HG03354 (cell line): ENCODE results near the gene BABAM2.
A peak's percentile ranks its signal among the peaks of the same experiment; 100 is the strongest.
"Not testable (repeated sequence)": the region's sequence is repeated elsewhere in the genome, so short reads cannot be mapped to it uniquely, and the experiment has no call there.

Source experiments
- ATAC-seq: cut with Tn5 transposase; IDR thresholded peaks from one replicate; pipeline ENCODE4 v1.9.1; 2021; ENCODE audit warnings: mild to moderate bottlenecking; ENCODE audit not compliant: unreplicated experiment, poor library complexity, severe bottlenecking

BABAM2 gene

GRCh38 chr2:28253543-28253942 is 363.0 kb downstream of the BABAM2 start:
- ATAC-seq: no peak

DNA sequence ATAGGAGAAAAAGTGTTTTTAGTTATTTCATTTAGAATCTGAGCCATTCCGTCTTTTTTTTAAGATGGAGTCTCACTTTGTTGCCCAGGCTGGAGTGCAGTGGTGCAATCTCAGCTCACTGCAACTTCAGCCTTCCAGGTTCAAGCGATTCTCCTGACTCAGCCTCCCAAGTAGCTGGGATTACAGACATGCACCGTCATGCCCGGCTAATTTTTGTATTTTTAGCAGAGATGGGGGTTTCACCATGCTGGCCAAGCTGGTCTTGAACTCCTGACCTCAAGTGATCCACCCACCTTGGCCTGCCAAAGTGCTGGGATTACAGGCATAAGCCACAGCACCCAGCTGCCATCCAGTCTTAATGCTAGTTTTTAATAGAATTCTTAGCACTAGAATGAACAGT is 364.7 kb downstream of the BABAM2 start:
- ATAC-seq: not testable (repeated sequence)

DNA sequence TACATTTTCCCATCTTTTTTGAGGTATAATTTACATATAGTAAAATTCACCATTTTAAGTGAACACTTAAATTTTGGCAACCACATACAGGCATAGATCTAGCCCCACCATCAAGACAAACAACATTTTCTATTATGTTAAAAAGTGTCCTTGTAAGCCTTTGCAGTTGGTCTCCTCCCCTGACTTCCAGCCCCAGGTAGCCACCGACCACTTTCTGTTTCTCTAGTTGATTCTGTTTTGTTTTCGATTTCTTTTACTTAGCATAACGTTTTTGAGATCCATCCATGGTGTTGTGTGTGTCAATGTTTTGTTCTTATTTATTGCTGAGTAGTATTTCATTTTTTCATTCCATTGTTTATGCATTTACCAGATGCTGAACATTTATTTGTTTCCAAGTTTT is 366.7 kb downstream of the BABAM2 start:
- no peak for ATAC-seq

DNA sequence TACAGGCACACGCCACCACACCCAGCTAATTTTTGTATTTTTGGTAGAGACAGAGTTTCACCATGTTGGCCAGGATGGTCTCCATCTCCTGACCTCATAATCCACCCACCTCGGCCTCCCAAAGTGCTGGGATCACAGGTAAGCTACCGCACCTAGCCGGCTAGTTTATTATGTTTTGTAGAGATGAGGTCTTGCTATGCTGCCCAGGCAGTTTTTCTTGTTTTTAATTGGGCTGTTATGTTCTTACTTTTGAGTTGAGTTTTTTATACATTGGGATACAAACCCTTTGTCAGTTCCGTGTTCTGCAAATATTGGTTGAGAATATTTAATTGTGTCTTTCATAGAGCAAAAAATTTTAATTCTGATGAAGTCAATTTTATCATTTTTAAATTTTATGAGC is 368.7 kb downstream of the BABAM2 start:
- ATAC-seq: not testable (repeated sequence)

DNA sequence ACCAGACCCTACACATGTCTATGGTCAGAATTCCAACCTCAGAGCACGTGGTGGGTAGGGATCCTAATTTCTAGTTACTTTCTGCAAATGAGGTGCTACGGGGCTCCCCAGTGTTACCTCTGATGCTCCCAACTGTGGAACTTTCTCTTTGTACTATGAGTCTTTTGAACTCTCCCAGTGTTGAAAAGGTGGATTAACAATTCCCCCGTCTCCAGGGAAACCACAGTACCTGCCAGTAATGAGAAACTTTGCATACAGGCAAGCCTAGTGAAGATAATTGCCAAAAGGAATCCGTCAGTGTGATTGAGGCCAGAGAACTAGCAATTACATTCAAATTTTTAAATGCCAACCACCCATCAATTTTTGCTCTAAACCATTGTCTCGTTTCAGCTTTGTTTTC is 373.2 kb downstream of the BABAM2 start:
- ATAC-seq: no peak

- ATAC-seq: no peak
Measured at GRCh38 chr2:28267282-28267681, 376.8 kb downstream of the BABAM2 start.

DNA sequence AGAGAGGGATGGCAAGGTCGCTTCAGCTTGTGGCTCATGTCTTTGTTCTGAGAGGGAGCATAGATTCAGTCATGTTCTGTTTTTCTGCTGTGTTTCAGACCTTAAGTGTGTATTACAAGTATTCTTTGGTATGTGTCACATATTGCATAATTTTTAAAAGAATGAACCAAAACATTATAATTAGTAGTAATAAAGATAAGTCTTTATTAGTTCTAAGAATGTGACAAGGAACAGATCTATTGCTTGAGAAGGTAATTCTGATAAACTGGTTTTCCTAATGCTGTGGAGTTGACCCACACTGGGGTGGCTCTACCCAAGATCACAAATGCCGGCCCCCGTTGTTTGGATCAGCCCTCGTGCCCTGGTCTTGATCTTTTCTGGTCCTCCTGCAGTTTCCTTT is 377.9 kb downstream of the BABAM2 start:
- no peak for ATAC-seq

GRCh38 chr2:28269019-28269784 is 378.7 kb downstream of the BABAM2 start:
- ATAC-seq: no peak

- no peak for ATAC-seq
Measured at GRCh38 chr2:28270456-28271152, 380.1 kb downstream of the BABAM2 start.

GRCh38 chr2:28271231-28271918 is 380.8 kb downstream of the BABAM2 start:
- ATAC-seq: no peak

DNA sequence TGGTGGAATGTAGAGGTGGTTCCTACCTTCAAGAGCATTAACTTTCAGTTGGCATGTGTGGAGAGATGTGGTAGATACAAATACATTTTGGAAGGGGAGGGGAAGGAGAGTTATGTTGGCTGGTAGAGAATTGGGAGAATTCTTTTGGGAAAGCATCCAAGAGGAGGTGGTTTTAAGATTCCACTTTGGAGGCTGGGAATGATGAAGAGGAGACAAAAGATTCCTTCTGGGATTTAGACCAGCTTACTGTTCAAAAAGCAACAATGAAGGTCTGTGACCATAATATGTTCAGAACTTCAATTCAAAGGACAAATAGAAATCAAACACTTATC is 381.4 kb downstream of the BABAM2 start:
- no peak for ATAC-seq

DNA sequence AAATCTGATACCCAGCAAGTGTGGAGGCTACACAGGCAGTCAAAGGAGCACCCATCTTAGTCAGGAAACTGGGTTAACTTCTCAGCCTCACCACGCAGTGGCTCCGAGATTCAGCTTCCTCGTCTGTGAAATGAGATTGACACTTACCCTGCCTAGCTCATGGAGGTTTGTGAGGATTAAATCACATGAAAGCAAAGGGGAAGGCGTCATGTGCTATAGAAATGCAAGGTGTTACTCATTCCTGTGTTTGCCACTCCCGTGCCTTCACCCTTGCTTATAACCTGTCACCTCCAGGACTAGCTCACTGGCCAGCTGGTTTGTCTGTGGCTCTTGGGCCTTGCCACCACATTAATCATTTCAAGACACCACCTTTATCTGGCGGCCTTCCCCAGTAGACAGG is 383.2 kb downstream of the BABAM2 start:
- no peak for ATAC-seq

DNA sequence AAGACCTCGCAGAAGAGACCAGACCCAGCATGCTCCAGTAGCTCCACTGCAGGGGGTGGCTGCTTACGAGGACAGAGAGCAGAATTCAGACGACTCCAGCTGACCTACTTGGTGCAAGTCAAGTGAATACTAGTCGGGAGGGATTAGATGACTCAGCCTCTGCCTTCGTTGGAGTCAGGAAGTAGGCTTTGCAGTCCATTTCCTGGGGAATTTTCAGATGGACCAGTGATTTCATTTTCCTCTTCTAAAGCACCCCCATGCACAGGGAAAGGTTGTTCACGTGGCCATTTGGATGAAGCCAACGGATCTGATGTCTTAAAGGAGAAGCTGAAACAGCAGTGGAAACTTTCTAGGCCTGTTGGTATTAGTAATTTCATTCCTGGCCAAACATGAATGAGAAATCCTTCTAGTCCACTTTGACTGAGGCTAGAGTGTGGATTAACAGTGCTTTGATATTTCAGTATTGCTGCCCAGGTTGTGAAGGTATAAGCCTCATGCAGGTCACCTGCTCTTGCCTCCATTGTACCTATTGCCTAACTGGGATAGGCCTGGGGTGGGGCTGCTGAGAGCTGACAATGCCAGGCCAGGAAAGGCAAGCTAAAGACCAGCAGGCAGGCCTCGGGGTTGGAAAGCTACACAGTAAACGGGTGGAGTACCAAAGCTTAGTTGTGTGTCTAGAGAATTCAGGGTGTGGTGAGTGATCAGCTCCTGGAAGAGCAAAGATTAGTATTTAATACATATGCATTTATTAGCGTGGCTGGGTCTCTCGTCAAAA is 384.6 kb downstream of the BABAM2 start:
- no peak for ATAC-seq

- ATAC-seq: peak; percentile 74
Measured at GRCh38 chr2:28276076-28276618, 385.6 kb downstream of the BABAM2 start.

- no peak for ATAC-seq
Measured at GRCh38 chr2:28276807-28277206, 386.3 kb downstream of the BABAM2 start.

DNA sequence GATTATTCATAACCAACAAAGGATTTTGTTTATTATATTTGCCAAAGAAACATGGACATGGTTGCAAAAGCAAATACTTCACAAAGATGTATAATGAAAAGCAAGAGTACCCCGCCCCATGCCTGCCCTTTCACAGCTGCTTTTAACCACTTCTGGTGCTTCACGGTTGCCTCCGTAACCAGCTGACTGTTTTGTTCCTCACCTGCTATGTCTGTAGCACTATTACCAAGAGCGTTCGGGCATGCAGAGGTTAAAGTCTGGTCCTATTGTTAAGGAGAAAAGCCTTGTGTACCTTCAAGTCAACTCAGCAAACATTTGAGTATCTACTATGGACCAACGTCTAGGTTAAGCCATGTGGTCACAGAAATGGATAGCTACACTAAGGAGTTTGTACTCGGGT is 386.9 kb downstream of the BABAM2 start:
- ATAC-seq: no peak

GRCh38 chr2:28279371-28279770 is 388.8 kb downstream of the BABAM2 start:
- no peak for ATAC-seq

- no peak for ATAC-seq
Measured at GRCh38 chr2:28280619-28281018, 390.1 kb downstream of the BABAM2 start.

DNA sequence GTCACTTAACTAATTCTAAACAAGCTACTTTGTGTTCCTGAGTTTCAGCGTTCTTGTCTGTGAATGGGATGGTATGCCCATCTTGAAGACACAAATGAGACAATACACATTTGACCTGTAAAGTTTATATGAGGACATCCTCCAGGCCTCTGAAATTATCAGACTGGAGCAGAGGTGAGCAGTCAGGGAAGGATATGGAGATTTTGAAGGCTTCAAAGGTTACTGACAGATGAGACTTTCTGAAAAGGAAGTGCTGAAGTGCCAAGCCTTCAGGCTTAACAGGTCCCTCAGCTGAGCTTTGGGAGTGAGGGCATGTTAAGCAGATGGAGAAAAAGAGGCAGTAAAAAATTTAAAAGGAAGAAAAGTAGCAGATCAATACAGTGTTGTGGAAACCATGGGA is 391.2 kb downstream of the BABAM2 start:
- ATAC-seq: no peak

GRCh38 chr2:28282248-28282647 is 391.7 kb downstream of the BABAM2 start:
- no peak for ATAC-seq
